NCI-H510A (cell line): Measurements from ENCODE around the gene ZBTB7C.
A peak's percentile ranks its signal among the peaks of the same experiment; 100 is the strongest.

Experiments used
- DNase-seq: peaks from one replicate; lab custom pipeline; 2025; lab: John Stamatoyannopoulos, UW

The ZBTB7C gene

DNA sequence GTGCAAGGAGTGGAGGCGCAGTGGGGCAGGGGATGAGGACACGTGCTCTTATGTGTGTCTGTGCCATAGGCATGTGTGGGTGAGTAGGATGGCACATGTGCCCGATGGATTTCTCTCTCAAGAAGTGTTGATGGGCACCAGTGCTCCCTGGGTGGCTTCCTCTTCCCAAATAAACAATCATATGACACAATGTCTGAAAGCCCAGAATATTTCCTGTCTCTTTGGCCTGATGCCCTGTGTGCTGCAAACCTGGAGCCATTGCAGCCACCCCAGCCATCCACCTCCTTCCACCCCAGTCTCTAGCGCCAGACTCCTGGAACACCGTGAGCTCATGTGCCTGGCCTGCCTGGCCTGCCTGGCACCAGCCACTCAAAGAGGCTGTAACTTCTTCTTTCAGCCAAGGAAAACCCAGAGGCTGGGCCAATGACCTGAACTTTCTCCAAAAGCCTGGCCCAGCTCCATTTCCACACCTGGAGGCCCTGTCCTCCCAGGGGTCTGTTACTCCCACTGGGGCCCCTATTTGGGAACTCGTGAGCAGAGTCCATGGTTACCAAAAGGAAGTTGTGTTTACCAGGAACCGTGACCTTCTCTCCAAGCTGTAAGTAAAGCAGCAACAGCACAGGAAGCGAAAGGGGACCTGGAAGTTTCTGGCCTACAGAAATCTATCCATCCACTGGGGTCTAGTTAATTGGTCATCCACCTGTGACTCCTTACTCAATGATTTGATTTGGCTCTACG is 9.5 kb upstream of the ZBTB7C start:
- DNase-seq = no peak

DNA sequence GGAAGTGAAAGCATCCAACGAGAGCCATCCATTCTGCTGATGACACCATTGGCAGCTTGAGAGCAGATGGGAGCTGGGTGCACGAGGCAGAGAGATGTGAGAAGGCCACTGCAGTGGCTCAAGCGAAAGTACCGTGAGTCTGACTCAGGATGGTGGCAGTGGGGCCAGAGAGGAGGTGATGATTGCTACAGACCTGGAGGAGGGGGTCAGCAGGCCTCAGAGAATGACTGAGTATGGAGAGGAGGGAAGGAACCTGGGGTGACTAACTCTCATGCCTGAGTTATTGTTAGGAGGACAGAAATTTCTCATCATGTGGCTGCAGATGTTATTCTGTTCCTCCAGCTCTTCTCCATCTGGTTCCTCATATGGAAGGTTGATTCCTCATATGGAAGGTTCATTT is 8.8 kb upstream of the ZBTB7C start:
- no peak for DNase-seq

DNA sequence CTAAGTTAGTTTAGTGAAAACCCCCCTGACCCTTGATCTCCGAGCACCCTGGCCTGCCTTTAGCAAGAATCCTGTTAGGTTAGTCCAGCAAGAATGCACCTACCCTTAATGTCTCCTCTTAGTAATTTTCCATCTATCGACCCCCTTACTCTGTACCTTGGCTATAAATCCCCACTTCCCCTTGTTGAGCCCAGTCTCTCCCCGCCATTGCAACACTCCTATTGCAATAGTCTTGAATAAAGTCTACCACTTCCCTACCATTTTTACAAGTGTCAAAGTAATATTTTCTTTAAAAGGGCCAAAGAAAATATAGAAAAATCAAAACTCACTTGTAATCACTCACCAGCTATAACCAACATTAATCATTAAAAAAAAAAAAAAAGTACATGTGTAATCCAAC is 4.2 kb upstream of the ZBTB7C start:
- no peak for DNase-seq

DNA sequence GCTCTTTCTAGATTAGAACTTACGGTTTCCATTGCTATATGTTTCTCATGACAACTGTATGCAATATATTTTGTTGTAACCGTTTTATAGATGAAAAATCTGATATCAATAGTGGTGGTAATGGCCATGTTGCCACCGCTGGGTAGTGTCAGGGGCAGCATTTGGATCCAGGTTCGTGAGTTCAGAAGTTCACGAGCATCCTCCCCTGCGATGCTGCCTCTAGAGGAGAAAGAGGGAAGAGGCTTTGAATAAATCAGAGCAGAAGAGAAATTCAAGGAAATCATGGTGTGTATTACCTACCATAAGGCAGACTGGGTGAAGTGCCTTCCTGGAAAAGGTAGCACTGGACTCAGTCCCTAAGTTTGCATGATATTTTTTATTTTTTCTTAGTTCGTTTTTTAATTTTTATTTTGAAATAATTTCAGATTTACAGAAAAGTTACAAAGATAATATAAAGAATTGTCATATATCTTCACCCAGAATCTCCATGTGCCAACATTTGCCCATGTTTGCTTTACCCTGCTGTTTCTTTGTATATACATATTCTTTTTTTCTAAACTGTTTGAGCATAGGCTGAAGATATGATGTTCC is 3.3 kb upstream of the ZBTB7C start:
- DNase-seq = peak; percentile 35

DNA sequence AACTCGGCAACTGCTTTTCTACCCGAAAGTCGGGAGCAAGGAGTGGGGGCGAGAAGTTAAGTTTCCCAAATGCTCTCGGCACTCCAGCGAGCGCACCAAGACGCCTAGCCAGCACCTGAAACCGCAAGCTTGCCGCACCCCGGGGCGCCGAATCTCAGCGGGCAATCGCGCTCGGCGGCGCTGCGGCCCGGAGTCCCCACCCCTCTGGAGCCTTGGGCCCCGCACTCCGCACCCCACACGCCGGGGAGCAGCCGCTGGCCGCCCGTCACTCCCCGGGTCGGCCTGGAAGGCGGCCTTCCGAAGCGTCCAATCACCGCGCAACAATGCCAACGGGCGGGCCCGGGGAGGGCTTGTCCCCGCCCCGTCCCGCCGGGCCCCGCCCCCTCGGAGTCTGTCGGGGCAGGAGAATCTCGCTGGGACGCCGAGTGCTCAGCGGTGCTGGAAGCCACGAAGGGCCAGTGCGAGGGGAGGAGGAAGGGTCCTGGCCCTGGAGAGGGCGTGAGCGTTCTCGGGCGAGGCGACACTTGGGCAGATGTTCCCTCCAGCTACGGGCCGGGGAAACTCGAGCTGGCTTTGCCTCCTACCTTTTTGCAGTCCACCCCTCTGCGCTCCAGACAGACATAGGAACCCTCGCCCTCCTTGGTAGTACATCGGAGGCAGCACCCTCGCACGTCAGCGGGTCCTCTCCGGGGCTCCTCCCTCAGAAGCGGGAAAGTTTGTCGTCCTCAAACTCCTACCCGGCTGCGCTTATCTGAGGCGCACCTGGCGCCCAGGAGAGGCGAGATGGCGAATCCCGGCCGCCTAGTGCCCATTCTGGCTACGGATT is 1.1 kb upstream of the ZBTB7C start:
- DNase-seq = peak; percentile 87

DNA sequence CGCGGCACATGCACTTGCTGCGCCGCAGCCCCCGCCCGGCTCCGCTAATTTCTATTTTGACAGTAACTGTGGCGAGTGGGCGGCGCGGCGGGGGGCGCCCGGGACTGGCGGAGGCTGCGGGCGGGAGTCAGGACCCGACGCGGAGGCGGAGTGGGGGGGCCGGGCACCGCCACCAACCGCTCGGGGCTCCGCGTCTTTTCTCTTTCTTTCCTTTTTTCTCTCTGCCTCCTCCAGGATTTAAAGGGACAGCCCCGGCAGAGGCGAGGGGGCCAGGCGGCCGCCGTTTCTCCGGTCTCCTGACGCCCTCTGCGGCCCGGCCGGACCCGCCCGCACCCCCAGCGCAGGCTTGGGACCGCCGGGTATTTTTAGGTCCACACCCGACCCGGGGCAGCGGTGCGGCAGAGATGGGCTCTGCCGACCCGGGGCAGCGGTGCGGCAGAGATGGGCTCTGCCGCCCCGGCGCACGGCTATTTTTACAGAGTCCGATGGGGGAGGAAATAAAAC is 460 bp upstream of the ZBTB7C start:
- no peak for DNase-seq

DNA sequence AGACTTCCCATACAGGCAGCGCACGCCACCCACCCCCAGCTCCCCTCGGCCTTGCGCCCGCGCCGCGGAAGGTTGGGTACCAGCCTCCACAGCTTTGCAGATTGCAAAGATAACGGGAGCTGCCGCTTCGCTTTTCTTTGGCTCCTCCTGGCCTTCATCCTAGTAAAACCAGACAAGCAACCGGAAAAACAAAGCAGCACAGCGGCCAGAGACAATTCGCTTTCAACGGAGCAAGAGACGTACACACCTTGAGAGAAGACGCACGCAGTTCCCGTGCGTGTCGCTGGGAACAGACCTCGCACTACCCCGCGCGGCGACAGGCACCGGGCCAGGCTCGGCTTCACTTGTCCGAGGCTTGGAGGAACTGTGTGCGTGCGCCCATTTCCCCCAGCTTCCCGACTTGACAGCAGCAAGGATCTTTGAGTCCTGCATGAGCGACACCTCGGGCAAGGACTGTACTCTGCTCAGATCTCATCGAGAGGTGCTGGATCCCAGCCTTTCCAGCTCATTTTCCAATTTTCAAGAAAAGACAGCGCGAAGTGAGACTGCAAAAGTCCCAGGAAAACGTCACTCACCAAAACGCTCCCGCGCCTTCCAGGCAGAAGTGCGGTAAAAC is 964 bp downstream of the ZBTB7C start:
- no peak for DNase-seq

DNA sequence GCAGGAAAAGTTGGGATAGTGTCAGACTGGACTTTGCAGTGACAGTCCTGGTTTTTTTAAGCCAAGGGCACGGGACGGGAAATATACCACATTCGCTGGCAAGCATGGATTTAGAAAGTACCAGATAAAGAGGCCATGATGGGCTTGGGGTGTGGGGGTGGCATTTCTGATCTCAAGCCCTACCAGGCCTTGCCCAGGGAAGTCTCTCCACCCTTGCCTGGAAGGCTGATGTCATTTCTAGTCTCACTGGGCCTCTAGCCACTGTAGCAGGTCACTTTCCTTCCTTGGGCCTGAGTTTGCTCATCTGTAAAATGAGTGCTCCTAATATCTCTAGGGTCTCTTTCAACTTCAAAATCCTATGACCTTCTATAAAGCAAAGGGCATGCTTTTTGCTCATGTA is 1.8 kb downstream of the ZBTB7C start:
- DNase-seq = no peak

DNA sequence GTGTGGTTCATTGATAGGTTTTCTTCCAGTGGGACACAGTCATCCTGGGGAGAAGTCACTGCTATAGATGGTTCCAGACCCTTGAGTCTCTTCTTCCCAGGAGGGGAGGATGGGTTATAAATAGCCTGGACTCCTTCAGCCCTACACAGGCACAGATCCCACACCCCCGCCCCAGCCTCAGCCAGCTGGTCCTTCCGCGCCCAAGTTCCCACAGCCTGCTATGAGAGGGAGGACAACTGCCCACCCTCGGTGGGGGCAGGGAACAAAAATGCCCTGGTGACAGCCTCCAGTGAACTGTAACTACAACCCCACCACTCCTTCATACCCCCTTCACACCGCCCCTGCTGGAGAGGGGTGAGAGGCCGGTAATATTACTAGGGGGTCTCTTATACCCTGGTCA is 3.2 kb downstream of the ZBTB7C start:
- DNase-seq = no peak

DNA sequence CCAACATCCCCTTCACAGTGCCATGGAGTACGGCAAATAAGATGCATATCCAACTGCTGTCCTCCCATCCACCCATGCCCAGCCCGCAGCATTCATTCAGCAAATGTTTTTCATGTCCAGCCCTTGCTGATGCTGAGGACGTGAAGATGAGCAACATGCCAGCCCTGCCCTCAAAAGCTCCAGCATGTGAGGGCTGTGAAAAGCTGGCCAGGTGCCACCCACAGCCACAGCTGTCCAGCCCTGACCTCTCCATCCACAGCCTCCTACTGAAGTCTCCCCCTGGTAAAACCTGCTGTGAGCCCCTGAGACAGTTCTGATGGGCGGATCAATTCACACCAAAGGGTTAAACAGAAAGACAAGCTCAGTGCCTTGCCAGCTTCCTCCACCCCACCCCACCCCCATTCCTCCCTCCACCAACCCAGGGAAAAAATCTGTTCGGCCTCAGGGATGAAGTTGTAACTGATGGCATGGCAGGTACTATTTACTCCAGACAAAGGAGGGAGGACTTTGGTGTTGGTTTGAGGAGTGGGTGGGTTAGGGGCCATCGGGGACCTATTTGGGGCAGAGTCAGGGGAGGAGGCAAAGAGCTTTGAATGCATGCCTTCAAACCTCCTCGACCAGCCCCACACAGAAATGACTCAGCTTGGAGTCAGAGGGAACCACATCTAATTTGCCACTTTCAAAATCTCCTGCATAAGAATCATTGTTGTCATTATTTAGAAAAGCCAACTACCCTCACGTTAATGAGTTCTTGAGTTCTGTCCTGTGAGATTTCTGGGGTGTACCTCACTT is 4.3 kb downstream of the ZBTB7C start:
- DNase-seq = no peak

DNA sequence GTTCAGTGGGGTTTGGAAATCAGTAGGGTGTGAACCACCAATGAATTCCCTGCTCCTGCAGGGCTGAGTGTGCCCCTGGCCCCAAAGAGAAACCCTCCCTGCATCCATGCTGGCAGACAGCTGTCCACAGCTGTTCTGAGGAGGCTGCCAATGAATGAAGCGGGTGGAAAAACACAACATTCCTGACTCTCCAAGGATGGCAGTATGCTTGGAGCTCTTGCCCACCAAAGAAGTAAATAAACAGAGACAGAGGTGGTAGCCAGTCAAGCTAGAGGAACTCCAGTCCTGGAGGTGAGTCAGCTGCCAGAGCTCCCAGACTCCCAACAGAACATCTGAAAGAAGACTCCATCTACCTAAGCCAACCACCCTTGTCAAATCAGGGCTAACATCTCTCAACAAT is 6.2 kb downstream of the ZBTB7C start:
- no peak for DNase-seq

DNA sequence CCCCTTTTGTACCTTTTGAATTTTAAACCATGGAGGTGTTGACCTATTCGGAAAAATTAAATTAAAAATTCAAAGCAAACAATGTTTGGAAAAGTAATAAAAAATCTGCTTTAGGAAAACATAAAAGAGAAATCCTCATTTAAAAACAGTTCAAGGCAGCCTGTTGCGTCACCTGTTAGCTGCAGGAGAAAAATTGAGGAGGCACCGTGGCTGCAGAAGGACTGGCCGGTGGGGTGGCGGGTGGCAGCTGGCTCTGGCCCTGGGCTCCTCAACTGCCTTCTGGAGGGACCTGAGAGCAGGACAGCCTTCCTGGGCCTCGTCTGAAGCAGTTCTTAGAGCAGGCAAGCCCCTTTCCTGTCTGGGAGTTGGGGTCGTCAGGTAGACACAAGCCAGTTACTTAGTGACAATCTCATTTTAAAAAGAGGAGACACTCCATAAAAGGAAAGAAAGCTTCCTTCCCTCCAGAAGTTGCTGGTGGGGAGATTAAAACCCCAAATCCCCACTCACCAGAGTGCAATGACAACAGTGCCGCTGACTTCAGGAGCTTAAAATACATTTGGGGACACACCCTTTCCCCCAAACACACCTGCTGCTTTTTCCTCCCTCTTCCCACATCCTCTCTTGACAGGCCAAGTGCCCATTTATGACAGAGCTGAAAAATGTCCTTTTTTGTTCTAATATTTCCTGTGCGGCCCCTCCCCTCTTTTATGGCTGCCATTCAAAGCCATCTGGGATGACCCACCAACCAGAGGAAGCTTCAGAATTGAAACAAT is 9.7 kb downstream of the ZBTB7C start:
- DNase-seq = no peak

DNA sequence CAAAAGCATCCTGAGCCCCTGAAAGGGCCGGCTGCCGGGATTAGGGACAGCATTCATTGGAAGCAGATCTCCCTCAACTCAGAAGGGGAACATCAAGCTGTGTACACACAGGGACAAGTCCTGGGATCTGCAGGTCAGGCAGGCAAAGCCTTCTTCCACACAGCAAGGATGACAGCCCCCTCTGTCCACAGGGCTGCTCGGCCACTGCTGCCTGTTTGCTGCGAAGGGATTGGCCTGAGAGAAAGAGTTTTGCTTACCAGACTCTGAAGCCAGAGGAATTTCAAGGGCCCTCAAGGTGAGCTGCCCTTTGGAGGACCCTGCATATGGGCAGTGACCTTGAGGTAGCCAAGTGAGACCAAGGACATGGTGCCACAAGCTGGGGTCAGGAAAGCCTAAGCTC is 11.1 kb downstream of the ZBTB7C start:
- DNase-seq = no peak

DNA sequence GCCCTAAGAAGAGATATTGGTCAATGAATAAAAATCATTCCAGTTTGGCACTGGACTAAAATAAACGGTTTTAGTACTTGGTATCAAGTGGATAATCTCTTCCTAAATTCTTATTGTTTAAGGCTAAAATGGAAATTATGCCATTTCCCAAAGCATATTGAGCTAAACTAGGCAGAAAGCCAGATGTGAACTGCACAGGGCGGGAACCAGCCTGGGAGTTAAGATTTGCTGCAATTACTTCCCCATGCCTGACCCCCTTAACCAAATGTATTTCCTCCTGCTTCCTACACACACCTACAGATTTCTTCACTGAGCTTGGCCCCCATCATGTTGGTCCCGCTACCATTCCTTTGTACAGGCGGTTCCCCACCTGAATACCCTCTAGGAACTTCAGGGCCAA is 12.2 kb downstream of the ZBTB7C start:
- DNase-seq = no peak

DNA sequence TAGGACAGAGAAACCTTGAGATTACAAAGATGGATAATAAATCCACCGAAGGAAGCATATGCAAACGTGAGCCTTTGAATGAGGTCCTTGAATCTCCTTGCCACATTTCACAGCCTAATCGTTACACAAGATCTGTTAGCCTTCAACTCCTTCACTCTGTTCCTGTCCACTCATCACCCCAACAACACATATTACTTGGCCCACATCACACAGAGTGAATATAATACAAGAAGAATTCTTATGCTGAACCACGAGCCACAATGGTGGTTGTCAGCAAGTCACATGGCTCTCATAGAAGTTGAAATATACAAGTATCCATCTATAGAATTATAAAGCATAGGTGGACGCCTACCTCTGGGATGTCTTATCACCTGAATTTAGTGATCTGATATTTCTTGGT is 12.6 kb downstream of the ZBTB7C start:
- no peak for DNase-seq

DNA sequence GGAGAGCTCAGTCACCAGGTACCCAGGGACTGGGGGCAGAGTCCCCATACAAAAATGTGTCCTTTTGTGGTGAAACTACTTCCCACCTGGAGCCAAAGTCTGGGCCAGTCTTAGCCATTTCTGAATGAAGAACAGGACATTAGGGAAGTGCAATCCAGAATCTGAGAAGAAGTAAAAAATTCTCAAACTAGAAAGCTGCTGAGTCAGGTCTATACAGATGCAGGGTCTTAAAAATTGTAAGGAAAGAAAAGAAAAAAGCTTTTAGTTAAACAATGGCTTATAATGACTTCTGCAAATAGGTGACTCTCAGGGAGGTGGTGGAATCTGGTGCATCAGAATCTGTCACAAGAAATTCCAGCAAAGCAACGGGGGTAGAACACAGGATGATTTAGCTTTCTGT is 13.5 kb downstream of the ZBTB7C start:
- DNase-seq = no peak

DNA sequence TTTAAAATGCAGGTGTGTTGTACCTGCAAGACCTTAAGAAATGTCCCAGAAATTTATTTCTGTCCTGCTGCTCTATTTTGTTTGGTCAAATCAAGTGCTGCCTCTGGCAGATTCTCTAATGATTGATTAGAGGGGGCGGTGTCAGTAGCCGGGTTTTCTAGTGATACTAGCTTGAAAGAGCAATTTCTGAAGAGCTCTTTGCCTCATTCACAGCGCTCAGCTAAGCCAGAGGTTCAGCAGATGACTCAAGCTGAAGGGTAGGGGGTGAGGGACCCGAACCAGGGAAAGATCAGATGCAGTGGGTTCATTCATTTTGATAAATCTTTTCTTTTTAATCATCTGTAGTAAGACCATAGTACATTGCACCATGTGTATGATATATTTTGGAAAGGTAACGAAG is 15.0 kb downstream of the ZBTB7C start:
- DNase-seq = no peak

DNA sequence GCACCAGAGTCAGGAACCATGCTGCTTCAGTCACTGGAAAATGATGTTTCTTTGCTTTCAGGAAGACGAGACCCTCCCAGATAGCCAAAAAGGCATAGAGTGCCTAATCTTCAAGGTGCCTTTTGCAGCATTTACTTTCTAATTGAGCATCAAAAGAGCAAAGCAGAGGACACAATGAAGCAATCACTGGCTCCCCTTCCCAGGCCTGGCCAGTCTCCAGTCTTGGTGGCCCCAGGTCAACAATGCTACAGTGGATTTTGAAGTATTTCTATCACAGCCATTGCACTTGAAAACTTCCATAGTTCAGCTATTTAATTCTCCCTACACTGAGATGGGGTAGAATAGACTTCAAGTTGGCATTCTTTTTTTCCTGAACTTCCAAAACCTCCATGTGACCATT is 15.4 kb downstream of the ZBTB7C start:
- DNase-seq = no peak

DNA sequence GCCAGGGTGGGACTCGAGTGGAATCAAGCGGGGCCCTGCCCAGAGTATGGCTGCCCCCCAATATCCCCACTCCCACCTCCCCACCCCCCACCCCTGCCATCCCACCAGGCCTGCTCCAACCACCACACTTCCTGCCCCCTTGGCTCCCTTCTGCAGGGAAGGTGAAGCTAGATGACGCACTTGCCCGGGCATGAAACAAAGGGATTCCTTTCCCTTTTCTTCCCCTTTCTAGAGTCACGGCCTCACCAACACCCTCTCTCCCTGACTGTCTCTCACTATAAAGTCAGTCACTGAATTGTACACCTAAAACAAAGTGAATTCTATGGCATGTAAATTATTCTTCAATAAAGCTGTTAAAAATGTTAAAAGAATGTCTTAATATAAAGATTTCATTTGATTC is 16.0 kb downstream of the ZBTB7C start:
- DNase-seq = no peak

DNA sequence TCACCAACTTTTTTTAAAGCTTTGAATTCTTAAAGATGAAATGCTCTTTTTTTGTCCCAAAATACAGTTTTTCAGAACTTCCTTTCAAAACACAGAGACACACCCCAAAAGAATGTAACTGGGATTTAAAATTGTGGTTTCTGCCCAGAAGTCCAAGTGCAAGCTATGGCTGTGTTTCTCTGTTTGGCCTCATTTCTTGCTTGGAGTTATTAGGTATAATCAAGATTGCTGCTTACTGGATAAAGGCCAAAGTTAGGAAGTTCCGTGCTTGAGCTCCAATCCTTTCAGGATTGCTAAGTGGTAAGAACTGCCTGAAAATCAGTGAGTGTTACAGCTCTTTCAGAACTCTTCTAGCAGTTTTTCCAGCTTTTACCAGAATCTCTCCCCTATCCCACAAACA is 16.9 kb downstream of the ZBTB7C start:
- no peak for DNase-seq

DNA sequence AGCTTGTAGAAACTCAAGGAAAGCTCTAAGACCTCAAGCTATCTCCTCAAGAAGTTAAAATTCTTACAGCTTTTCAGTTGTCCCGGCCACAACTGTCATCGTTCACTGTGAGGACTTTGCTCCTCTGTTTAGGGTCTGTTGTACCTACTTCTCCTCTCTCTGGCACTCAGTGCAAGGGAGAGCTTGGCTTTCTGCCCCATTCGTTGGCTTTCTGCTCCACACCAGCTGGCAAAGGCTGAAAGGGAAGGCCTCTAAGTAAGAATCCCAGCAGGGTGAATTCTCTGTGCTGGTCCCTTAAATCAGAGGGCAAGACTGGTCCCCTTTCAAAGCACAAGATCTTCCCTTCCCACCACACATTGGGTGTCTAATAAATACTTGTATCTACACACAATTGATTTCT is 17.3 kb downstream of the ZBTB7C start:
- DNase-seq = no peak
